Karpas-422 (cell line): ENCODE measurements around the gene GIT1. TPM values are rescaled to one million over a fixed set of nuclear protein-coding genes. Genes with fewer than 3 reads are reported as not detected.
A peak's percentile ranks its signal among the peaks of the same experiment; 100 is the strongest.

ENCODE experiments used
- DNase-seq: peaks from one replicate; pipeline ENCODE4 v3.0.0-alpha.2; 2015
- H2AFZ ChIP-seq: fragments of 200-600 bp; sonication (generic); 2 replicates; pipeline ENCODE4 v1.6.1; 2014; ENCODE audit warnings: antibody characterized with exemption, low read length, mixed read lengths
- H3K27ac ChIP-seq: fragments of 200-600 bp; sonication (generic); 2 replicates; pipeline ENCODE4 v1.5.1; 2014; ENCODE audit warnings: mild to moderate bottlenecking, low read length, moderate library complexity
- H3K27me3 ChIP-seq: fragments of 200-600 bp; sonication (generic); 2 replicates; pipeline ENCODE4 v1.6.1; 2014; ENCODE audit warnings: low read length, mixed read lengths
- H3K36me3 ChIP-seq: fragments of 200-600 bp; sonication (generic); 2 replicates; pipeline ENCODE4 v1.6.1; 2014; ENCODE audit warnings: low read length, mixed read lengths; ENCODE audit not compliant: insufficient read depth
- H3K4me1 ChIP-seq: fragments of 200-600 bp; sonication (generic); 2 replicates; pipeline ENCODE4 v1.6.1; 2014; ENCODE audit warnings: mild to moderate bottlenecking, low read length, mixed read lengths
- H3K4me2 ChIP-seq: fragments of 200-600 bp; sonication (generic); 2 replicates; pipeline ENCODE4 v1.6.1; 2014; ENCODE audit warnings: low read length, low read depth, mild to moderate bottlenecking; ENCODE audit not compliant: poor library complexity, severe bottlenecking
- H3K4me3 ChIP-seq: fragments of 200-600 bp; sonication (generic); 2 replicates; pipeline ENCODE4 v1.5.1; 2014; ENCODE audit warnings: mild to moderate bottlenecking, antibody characterized with exemption, low read length, mixed read lengths
- H3K79me2 ChIP-seq: fragments of 200-600 bp; sonication (generic); 2 replicates; pipeline ENCODE4 v1.6.1; 2014; ENCODE audit warnings: mild to moderate bottlenecking, low read length, mixed read lengths
- H3K9ac ChIP-seq: fragments of 200-600 bp; sonication (generic); 2 replicates; pipeline ENCODE4 v1.6.0; 2014; ENCODE audit warnings: low read length
- H3K9me2 ChIP-seq: fragments of 200-600 bp; sonication (generic), shearing (Covaris generic); replicated peaks from 2 replicates; pipeline ENCODE4 v1.6.0; 2014; ENCODE audit warnings: mild to moderate bottlenecking, low read length, moderate library complexity; ENCODE audit not compliant: insufficient read depth
- H3K9me3 ChIP-seq: fragments of 300-700, 200-600 bp; sonication (generic); 2 replicates; pipeline ENCODE4 v1.6.1; 2014; ENCODE audit warnings: low read length, mixed read lengths
- H4K20me1 ChIP-seq: fragments of 200-600 bp; sonication (generic); 2 replicates; pipeline ENCODE4 v1.6.1; 2014; ENCODE audit warnings: mild to moderate bottlenecking, antibody characterized with exemption, low read length, low read depth; ENCODE audit not compliant: insufficient read depth
- total RNA-seq: library from RNA; depleted of rRNA; stranded (reverse); fragments of >200 nt; shearing (Covaris generic); gene quantifications from 2 replicates; pipeline ENCODE4 v1.2.3, GENCODE V29; 2014; ENCODE audit warnings: low replicate concordance

Gene GIT1
- total RNA-seq, 1 experiment from 2014 or later = 58.7 TPM

GRCh38 chr17:29586676-29587469 is 2.6 kb downstream of the GIT1 start:
- Histone ChIP-seq H3K4me2 (peak overlapping the region; percentile 88), H3K36me3 (peaks cover 21% of the 10 kb centered on the region), H3K4me1 (peaks cover 57% of the 10 kb centered on the region), H3K4me3 (peak overlapping the region; percentile 99; the same call in 1 of the 2 replicates), H3K9me3 (no peaks in the 10 kb centered on the region; the same call in 1 of the 2 replicates), H3K79me2 (peaks cover 67% of the 10 kb centered on the region), H3K9me2 (no peaks in the 10 kb centered on the region), H3K27ac (no peak overlapping the region; the same call in 1 of the 2 replicates), H3K9ac (peak overlapping the region; percentile 95), H3K27me3 (no peaks in the 10 kb centered on the region), H4K20me1 (peaks cover 11% of the 10 kb centered on the region; the same call in 1 of the 2 replicates), H2AFZ (no peak overlapping the region)
- no peak for DNase-seq

DNA sequence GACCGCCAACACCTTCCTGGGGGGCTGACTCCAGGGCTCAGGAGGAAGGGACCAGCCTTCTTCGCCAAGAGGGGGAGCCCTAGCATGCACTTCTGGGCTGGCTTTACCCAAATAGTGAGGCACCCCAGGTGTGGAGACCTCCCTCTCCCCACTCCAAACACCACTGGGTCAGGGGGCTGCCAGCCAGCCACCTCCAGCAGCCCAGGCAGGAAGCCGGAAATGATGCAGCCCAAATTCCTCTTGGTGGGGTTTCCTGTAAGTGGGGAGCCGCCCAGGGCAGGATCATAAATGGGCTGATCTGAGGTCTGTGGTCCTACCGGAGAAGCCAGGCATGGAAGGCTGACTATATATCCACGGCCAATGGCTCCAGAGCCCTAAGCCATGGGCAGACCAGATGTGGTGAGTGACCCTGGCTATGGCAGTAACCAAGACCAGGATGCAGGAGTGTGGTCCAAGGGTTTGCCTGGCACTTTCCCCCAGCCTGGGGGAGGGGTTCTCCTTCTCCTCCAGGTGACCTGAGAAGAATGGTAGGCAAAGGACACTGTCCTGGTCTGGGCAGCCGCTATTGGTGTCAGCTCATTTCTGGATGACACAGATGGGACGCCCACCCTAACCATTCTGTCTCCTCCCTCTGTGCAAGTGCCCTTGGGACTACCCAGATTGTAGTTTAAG is 4.2 kb downstream of the GIT1 start:
- H3K79me2 ChIP-seq = peaks cover 67% of the 10 kb centered on the region
- peaks cover 11% of the 10 kb centered on the region; the same call in 1 of the 2 replicates for H4K20me1 ChIP-seq
- H2AFZ ChIP-seq = no peak overlapping the region
- H3K9me2 ChIP-seq = no peaks in the 10 kb centered on the region
- no peak overlapping the region; the same call in 1 of the 2 replicates for H3K27ac ChIP-seq
- H3K27me3 ChIP-seq = no peaks in the 10 kb centered on the region
- H3K9ac ChIP-seq = no peak overlapping the region
- peaks cover 55% of the 10 kb centered on the region for H3K4me1 ChIP-seq
- no peak overlapping the region for H3K4me2 ChIP-seq
- no peaks in the 10 kb centered on the region; the same call in 1 of the 2 replicates for H3K9me3 ChIP-seq
- H3K4me3 ChIP-seq = no peak overlapping the region
- peaks cover 28% of the 10 kb centered on the region for H3K36me3 ChIP-seq
- DNase-seq = peak; percentile 58

GRCh38 chr17:29584452-29585079 is 4.9 kb downstream of the GIT1 start:
- Histone ChIP-seq H3K9me3 (no peaks in the 10 kb centered on the region; the same call in 1 of the 2 replicates), H4K20me1 (peaks cover 11% of the 10 kb centered on the region; the same call in 1 of the 2 replicates), H3K4me2 (no peak overlapping the region), H2AFZ (no peak overlapping the region), H3K79me2 (peaks cover 72% of the 10 kb centered on the region), H3K9me2 (no peaks in the 10 kb centered on the region), H3K36me3 (peaks cover 28% of the 10 kb centered on the region), H3K4me3 (no peak overlapping the region), H3K9ac (no peak overlapping the region), H3K27me3 (no peaks in the 10 kb centered on the region), H3K4me1 (peaks cover 49% of the 10 kb centered on the region), H3K27ac (no peak overlapping the region; the same call in 1 of the 2 replicates)
- no peak for DNase-seq

DNA sequence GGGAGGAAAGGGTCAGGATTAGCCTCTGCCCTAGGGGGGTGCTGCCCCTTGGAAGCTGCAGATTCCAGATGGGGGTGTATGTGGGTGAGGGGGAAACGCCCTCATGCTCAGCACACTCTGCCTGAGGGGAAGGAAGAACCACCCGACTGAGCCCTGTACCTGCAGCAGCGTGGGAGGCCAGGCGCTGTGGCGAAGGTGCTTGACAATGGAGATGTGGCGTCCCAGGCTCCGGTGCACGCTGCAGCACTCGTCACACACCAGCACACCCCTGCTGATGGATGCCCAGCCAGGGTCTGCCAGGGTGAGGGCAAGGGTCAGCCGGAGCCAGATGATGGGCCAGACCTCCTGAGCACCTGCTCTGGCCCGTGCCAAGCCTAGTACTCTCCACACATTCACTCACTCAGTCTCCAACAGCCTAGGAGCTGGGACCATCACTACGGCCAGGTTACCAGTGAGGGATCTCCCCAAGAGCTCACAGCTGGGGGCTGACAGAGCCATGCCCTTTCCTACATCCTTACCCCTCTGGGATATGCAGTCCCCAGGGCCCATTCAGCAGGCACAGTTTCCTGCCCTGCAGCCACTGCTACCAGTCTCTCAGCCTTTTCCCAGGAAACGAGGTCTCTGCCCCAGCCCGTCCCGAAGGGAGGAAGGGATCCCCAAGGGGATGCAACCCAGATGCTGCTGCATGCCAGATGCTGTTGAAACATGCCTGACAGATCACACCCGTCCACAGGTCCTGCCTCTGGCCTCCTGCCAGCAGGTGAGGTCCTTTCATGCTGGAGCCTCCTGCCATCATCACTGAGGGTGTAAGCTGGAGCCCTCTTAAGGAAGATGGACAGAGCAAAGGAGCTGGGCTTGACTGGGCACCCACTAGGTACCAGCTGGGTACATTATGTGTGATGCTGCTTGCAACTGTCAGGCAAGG is 5.9 kb downstream of the GIT1 start:
- Histone ChIP-seq H3K4me3 (no peak overlapping the region), H3K4me2 (no peak overlapping the region), H4K20me1 (peaks cover 9% of the 10 kb centered on the region; the same call in 1 of the 2 replicates), H2AFZ (no peak overlapping the region), H3K27me3 (no peaks in the 10 kb centered on the region), H3K9ac (no peak overlapping the region), H3K27ac (no peak overlapping the region), H3K9me2 (no peaks in the 10 kb centered on the region), H3K36me3 (peaks cover 28% of the 10 kb centered on the region), H3K9me3 (no peaks in the 10 kb centered on the region; the same call in 1 of the 2 replicates), H3K4me1 (peaks cover 49% of the 10 kb centered on the region), H3K79me2 (peaks cover 68% of the 10 kb centered on the region)
- DNase-seq = no peak

- peaks cover 60% of the 10 kb centered on the region for H3K79me2 ChIP-seq
- no peaks in the 10 kb centered on the region; the same call in 1 of the 2 replicates for H3K9me3 ChIP-seq
- no peak overlapping the region for H3K4me3 ChIP-seq
- peaks cover under 1% of the 10 kb centered on the region; the same call in 1 of the 2 replicates for H4K20me1 ChIP-seq
- DNase-seq = no peak
- H3K27ac ChIP-seq = no peak overlapping the region
- H3K9me2 ChIP-seq = no peaks in the 10 kb centered on the region
- H3K36me3 ChIP-seq = peaks cover 31% of the 10 kb centered on the region
- H3K4me1 ChIP-seq = peaks cover 45% of the 10 kb centered on the region
- H2AFZ ChIP-seq = no peak overlapping the region
- H3K27me3 ChIP-seq = no peaks in the 10 kb centered on the region
- no peak overlapping the region for H3K9ac ChIP-seq
- H3K4me2 ChIP-seq = no peak overlapping the region
Observed at GRCh38 chr17:29582772-29583171, 6.7 kb downstream of the GIT1 start.

DNA sequence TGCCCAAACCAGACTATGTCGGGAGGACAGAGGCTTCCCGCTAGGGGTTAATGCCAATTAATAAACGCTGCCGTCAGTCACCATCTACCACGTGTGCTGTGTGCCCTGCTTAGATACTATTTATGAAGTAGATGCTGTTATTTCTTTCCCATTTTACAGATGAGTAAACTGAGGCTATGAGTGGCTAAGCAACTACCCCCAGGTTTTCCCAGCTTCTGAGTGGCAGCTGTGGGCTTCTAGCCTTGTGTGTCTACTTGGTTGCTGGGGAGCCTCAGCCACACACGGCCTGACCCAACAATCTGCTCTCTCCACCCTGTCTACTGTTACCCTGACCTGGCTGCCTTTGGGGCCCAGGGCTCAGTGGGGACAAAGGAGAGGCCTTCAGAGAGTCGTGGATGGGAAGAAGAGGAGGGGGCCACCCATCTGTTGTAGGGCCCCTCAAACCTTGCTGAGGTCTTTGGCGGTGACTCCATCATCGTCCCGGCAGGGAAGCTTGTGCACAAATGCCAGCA is 7.1 kb downstream of the GIT1 start:
- no peaks in the 10 kb centered on the region for H3K9me2 ChIP-seq
- peaks cover 31% of the 10 kb centered on the region for H3K36me3 ChIP-seq
- H3K4me2 ChIP-seq = no peak overlapping the region
- H3K4me3 ChIP-seq = no peak overlapping the region
- no peaks in the 10 kb centered on the region; the same call in 1 of the 2 replicates for H3K9me3 ChIP-seq
- no peaks in the 10 kb centered on the region for H3K27me3 ChIP-seq
- H3K27ac ChIP-seq = no peak overlapping the region
- H2AFZ ChIP-seq = no peak overlapping the region
- H3K9ac ChIP-seq = no peak overlapping the region
- DNase-seq = no peak
- peaks cover 41% of the 10 kb centered on the region for H3K4me1 ChIP-seq
- no peaks in the 10 kb centered on the region for H4K20me1 ChIP-seq
- H3K79me2 ChIP-seq = peaks cover 55% of the 10 kb centered on the region

GRCh38 chr17:29581583-29582253 is 7.7 kb downstream of the GIT1 start:
- Histone ChIP-seq H3K9ac (no peak overlapping the region), H3K9me2 (no peaks in the 10 kb centered on the region), H3K9me3 (no peaks in the 10 kb centered on the region; the same call in 1 of the 2 replicates), H3K4me3 (no peak overlapping the region), H3K4me1 (peaks cover 35% of the 10 kb centered on the region), H3K27ac (no peak overlapping the region), H3K79me2 (peaks cover 49% of the 10 kb centered on the region), H3K4me2 (no peak overlapping the region), H4K20me1 (no peaks in the 10 kb centered on the region), H3K27me3 (no peaks in the 10 kb centered on the region), H3K36me3 (peaks cover 31% of the 10 kb centered on the region), H2AFZ (no peak overlapping the region)
- no peak for DNase-seq
